IMR-90 (cell line): Measurements from ENCODE around the gene RALA. TPM values are rescaled to one million over a fixed set of nuclear protein-coding genes. Genes with fewer than 3 reads are reported as not detected.
A peak's percentile ranks its signal among the peaks of the same experiment; 100 is the strongest.

Experiments used
- ATAC-seq: fragments of 200-7000 bp; cut with Tn5 transposase; 2 replicates; pipeline ENCODE4 v1.9.1; 2020; ENCODE audit warnings: low read depth, mild to moderate bottlenecking, moderate library complexity
- BruUV-seq: library from RNA; stranded (reverse); fragments of 400-500 nt; replicated peaks from 2 replicates; lab custom pipeline; 2021; lab: Mats Ljungman, UMichigan
- CTCF ChIA-PET: fragments of 300-600 bp; formaldehyde crosslinking; extraction: SDS; loops from one replicate; lab custom pipeline; 2021; ENCODE audit warnings: antibody characterized with exemption; lab: Yijun Ruan, JAX
- POLR2A ChIA-PET: fragments of 300-600 bp; sonication (Branson Sonifier 250); formaldehyde crosslinking; loops from one replicate; lab custom pipeline; 2022; ENCODE audit warnings: antibody characterized with exemption; ENCODE audit not compliant: unreplicated experiment; lab: Charles Lee
- DNase-seq: peaks from one replicate; pipeline ENCODE4 v3.0.0; 2013
- H2AFZ ChIP-seq: replicated peaks from 2 replicates; pipeline ENCODE3; 2013; ENCODE audit warnings: low read length, mild to moderate bottlenecking; ENCODE audit not compliant: poor library complexity
- H2AK5ac ChIP-seq: 2 replicates; pipeline ENCODE4 v1.6.1; 2013; ENCODE audit warnings: low read depth, low read length, inconsistent platforms
- H2AK9ac ChIP-seq: replicated peaks from 2 replicates; pipeline ENCODE3; 2013; ENCODE audit warnings: mild to moderate bottlenecking, low read depth, low read length, moderate library complexity; ENCODE audit not compliant: poor library complexity
- H2BK120ac ChIP-seq: 2 replicates; pipeline ENCODE4 v1.6.1; 2013; ENCODE audit warnings: low read depth, low read length, inconsistent platforms
- H2BK15ac ChIP-seq: 3 replicates; pipeline ENCODE4 v1.6.1; 2013; ENCODE audit warnings: low read depth, low read length, inconsistent platforms
- H2BK20ac ChIP-seq: 2 replicates; pipeline ENCODE4 v1.6.1; 2013; ENCODE audit warnings: low read depth, mild to moderate bottlenecking, inconsistent platforms, low read length, moderate library complexity
- H2BK5ac ChIP-seq: 2 replicates; pipeline ENCODE4 v1.6.1; 2013; ENCODE audit warnings: mild to moderate bottlenecking, low read depth, low read length, inconsistent platforms; ENCODE audit not compliant: poor library complexity, severe bottlenecking
- H3K14ac ChIP-seq: replicated peaks from 2 replicates; pipeline ENCODE4 v1.6.1; 2013; ENCODE audit warnings: low read depth, low read length, inconsistent platforms
- H3K18ac ChIP-seq: 2 replicates; pipeline ENCODE4 v1.6.1; 2013; ENCODE audit warnings: low read depth, low read length, control low read depth
- H3K23ac ChIP-seq: 2 replicates; pipeline ENCODE4 v1.6.1; 2013; ENCODE audit warnings: low read depth, low read length, inconsistent platforms
- H3K27ac ChIP-seq: 2 replicates; pipeline ENCODE4 v1.5.1; 2013; ENCODE audit warnings: mild to moderate bottlenecking, control low read depth, low read length; ENCODE audit not compliant: insufficient read depth
- H3K27me3 ChIP-seq: 2 replicates; pipeline ENCODE4 v1.6.1; 2013; ENCODE audit warnings: low read length; ENCODE audit not compliant: control insufficient read depth, insufficient read depth
- H3K36me3 ChIP-seq: 2 replicates; pipeline ENCODE4 v1.6.1; 2013; ENCODE audit warnings: low read length, mixed read lengths; ENCODE audit not compliant: control insufficient read depth, insufficient read depth
- H3K4ac ChIP-seq: 2 replicates; pipeline ENCODE4 v1.6.1; 2013; ENCODE audit warnings: low read depth, low read length, inconsistent platforms
- H3K4me1 ChIP-seq: 2 replicates; pipeline ENCODE4 v1.6.1; 2013; ENCODE audit warnings: low read length, mixed read lengths; ENCODE audit not compliant: control insufficient read depth, insufficient read depth
- H3K4me2 ChIP-seq: 2 replicates; pipeline ENCODE4 v1.6.1; 2013; ENCODE audit warnings: low read depth, mild to moderate bottlenecking, control low read depth, low read length, moderate library complexity
- H3K4me3 ChIP-seq: 2 replicates; pipeline ENCODE4 v1.5.1; 2013; ENCODE audit warnings: low read depth, mild to moderate bottlenecking, control low read depth, low read length, moderate library complexity; ENCODE audit not compliant: insufficient read depth
- H3K56ac ChIP-seq: 2 replicates; pipeline ENCODE4 v1.6.1; 2013; ENCODE audit warnings: low read length, inconsistent platforms; ENCODE audit not compliant: insufficient read depth; ENCODE audit errors: extremely low read depth
- H3K79me1 ChIP-seq, 2 experiments: 2 replicates each; pipeline ENCODE4 v1.6.1; 2013; ENCODE audit warnings: low read length in 2 of 2, inconsistent platforms in 1 of 2, low read depth in 1 of 2
- H3K9ac ChIP-seq: 2 replicates; pipeline ENCODE4 v1.6.1; 2013; ENCODE audit warnings: low read depth, low read length, control low read depth
- H3K9me1 ChIP-seq: 2 replicates; pipeline ENCODE4 v1.6.1; 2013; ENCODE audit warnings: low read length, inconsistent platforms; ENCODE audit not compliant: insufficient read depth
- H3K9me3 ChIP-seq: 2 replicates; pipeline ENCODE4 v1.6.1; 2013; ENCODE audit warnings: low read length; ENCODE audit not compliant: control insufficient read depth, insufficient read depth
- H4K20me1 ChIP-seq: 2 replicates; pipeline ENCODE4 v1.6.1; 2013; ENCODE audit warnings: low read length, inconsistent platforms; ENCODE audit not compliant: insufficient read depth
- H4K5ac ChIP-seq: 2 replicates; pipeline ENCODE4 v1.6.1; 2013; ENCODE audit warnings: mild to moderate bottlenecking, low read depth, low read length, control low read depth
- H4K8ac ChIP-seq, 2 experiments: 2 replicates each; pipeline ENCODE4 v1.6.1; 2013; ENCODE audit warnings: low read depth in 2 of 2, low read length in 2 of 2, control low read depth in 1 of 2, inconsistent platforms in 1 of 2
- H4K91ac ChIP-seq: 2 replicates; pipeline ENCODE4 v1.6.1; 2013; ENCODE audit warnings: low read depth, low read length, inconsistent platforms; ENCODE audit not compliant: insufficient read depth
- CEBPB ChIP-seq: IDR thresholded peaks from 2 replicates; pipeline ENCODE4 v1.6.1; 2012; ENCODE audit warnings: low read depth, low read length, improper control_type of control experiment
- CHD1 ChIP-seq: IDR thresholded peaks from 2 replicates; pipeline ENCODE4 v1.6.1; 2012; ENCODE audit warnings: low read depth, low read length, improper control_type of control experiment
- NFE2L2 ChIP-seq: fragments of 150-350 bp; IDR thresholded peaks from 2 replicates; pipeline ENCODE4 v1.6.1; 2016; ENCODE audit warnings: low read depth, mild to moderate bottlenecking, low read length
- WGBS, 2 experiments: methylation state at CpG; one replicate each; pipeline versions ENCODE4 v1.1.5 to v1.1.7; 2013; ENCODE audit warnings: missing lambda C conversion rate in 2 of 2; ENCODE audit not compliant: insufficient read length in 1 of 2; ENCODE audit errors: extremely low coverage in 2 of 2; 5-methylcytosine and 5-hydroxymethylcytosine counted together
- dilution Hi-C: fragments of 300-500 bp; cut with HindIII; formaldehyde crosslinking; loops from one replicate; pipeline ENCODE4 v1.14.3; 2018; ENCODE audit warnings: low sequenced_read_pairs; ENCODE audit not compliant: unreplicated experiment
- in situ Hi-C: fragments of 300-500 bp; cut with MboI; formaldehyde crosslinking; loops from 3 replicates; pipeline ENCODE4 v1.14.3; 2019; ENCODE audit warnings: low sequenced_read_pairs, inconsistent platforms, mixed read lengths
- intact Hi-C: fragments of 100-400 bp; cut with micrococcal nuclease; formaldehyde crosslinking; loops from 2 replicates; pipeline ENCODE4 v1.10.0; 2022
- polyA plus RNA-seq, 3 experiments: library from polyadenylated mRNA; depleted of rRNA; stranded (reverse); fragments of >200 nt; gene quantifications; 2 replicates each; pipeline ENCODE4 v1.2.3, GENCODE V29; 2012; ENCODE audit warnings: low replicate concordance in 1 of 3
- total RNA-seq: library from RNA; depleted of rRNA; stranded (reverse); fragments of >200 nt; gene quantifications from 2 replicates; pipeline ENCODE4 v1.2.3, GENCODE V29; 2012
- TF ChIP-seq, protein P1 (sequence below): conservative IDR thresholded peaks from 2 replicates; pipeline ENCODE4 v1.5.1; 2012; ENCODE audit warnings: mild to moderate bottlenecking, low read depth, low read length, improper control_type of control experiment

Gene RALA
- total and polyA plus RNA-seq, 2 of the 4 experiments (the other 2 are of a cell fraction): 7.7 to 20.5 TPM

DNA sequence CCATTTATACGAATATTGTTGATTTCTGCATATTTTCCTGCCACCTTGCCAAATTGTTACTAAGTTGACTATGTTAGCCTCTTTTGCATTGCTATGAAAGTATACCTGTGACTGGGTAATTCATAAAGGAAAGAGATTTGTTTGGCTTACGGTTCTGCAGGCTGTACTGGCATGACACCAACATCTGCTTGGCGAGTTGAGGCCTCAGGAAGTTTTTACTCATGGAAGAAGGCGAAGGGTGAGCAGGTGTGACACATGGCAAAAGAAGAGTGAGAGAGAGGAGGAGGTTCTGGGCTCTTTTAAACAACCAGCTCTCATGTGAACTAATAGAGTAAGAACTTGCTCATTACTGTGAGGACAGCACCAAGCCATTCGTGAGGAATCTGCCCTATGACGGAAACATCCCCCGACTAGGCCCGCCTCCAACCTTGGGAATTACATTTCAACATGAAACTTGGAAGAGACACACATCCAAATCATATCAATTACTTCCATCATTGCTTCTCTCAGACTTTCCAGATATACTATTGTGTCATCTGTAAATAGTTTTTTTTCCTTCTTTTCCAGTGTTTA lies 8.4 kb downstream of the RALA start (continued):
- TF ChIP-seq, protein P1, sequence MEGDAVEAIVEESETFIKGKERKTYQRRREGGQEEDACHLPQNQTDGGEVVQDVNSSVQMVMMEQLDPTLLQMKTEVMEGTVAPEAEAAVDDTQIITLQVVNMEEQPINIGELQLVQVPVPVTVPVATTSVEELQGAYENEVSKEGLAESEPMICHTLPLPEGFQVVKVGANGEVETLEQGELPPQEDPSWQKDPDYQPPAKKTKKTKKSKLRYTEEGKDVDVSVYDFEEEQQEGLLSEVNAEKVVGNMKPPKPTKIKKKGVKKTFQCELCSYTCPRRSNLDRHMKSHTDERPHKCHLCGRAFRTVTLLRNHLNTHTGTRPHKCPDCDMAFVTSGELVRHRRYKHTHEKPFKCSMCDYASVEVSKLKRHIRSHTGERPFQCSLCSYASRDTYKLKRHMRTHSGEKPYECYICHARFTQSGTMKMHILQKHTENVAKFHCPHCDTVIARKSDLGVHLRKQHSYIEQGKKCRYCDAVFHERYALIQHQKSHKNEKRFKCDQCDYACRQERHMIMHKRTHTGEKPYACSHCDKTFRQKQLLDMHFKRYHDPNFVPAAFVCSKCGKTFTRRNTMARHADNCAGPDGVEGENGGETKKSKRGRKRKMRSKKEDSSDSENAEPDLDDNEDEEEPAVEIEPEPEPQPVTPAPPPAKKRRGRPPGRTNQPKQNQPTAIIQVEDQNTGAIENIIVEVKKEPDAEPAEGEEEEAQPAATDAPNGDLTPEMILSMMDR: no peak

DNA sequence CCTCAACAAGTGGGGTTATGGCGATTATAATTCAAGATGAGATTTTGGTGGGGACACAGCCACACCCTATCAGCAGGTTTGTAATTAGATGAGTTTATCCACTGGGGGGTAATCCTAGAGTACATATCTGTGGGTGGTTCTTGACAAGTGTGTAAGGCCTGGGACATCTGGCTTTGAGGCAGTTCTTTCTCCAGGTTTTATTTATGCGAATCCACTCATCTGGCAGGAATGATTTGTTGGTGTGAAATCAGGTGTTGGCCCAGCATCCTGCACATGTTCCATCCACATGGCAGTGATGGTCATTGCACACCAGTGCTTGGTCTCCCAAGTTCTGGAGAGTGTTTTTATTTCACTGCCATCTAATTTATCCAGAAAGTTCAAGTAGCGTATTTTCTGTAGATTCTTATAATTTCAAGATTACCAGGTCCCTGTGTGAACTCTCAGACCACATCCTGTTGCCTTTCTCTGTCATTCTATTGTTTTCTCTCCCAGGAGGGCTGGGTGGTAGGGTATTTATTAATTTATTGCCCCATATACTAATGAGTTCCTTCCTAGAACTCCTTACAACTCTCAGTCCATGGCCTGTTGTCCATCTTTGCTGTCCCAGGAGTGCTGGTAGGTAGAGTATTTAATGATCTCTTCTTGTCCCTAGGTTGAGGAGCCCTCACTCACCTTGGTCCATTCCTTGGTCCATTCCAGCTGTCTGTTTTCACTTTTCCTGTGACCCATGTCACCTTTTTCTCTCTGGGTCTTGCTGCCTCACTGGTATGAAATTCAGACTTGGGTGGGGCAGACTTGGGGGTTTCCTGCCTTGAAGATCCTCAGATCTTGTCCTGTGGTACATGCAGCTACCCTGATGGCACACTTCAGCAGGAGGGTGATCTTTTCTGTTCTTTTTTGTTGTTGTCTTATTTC lies 10.4 kb downstream of the RALA start:
- Histone ChIP-seq H3K18ac (no peak overlapping the region), H2BK120ac (no peak overlapping the region), H4K5ac (no peak overlapping the region), H3K4ac (no peak overlapping the region), H3K27me3 (no peaks in the 10 kb centered on the region), H2BK20ac (no peak overlapping the region), H3K14ac (peak overlapping the region; percentile 25), H3K23ac (peak overlapping the region; percentile 23; the same call in 1 of the 2 replicates), H2AK9ac (no peak overlapping the region), H2BK5ac (no peak overlapping the region), H3K9me3 (no peaks in the 10 kb centered on the region), H3K9ac (no peak overlapping the region), H4K20me1 (peaks cover 67% of the 10 kb centered on the region), H2BK15ac (no peak overlapping the region; the same call in 2 of the 3 replicates), H3K4me3 (no peak overlapping the region), H3K79me1 (peaks cover 22 to 70% of the 10 kb centered on the region in 2 experiments), H2AK5ac (no peak overlapping the region), H4K91ac (no peak overlapping the region), H3K9me1 (peaks cover 26% of the 10 kb centered on the region), H3K36me3 (peaks cover 6% of the 10 kb centered on the region), H3K4me2 (no peak overlapping the region), H3K56ac (no peak overlapping the region), H4K8ac (no peak overlapping the region), H3K4me1 (peaks cover 6% of the 10 kb centered on the region), H2AFZ (no peak overlapping the region), H3K27ac (no peak overlapping the region)
- POLR2A ChIA-PET: no interaction called here
- no peak for DNase-seq
- no peak for ATAC-seq
- dilution Hi-C loops (no loop called here), intact Hi-C loops (no loop called here), in situ Hi-C loops (no loop called here)
- WGBS, 2 experiments: no CpG with 5 or more reads among the region's 3 CpGs
- BruUV-seq: no TSS peak
- CTCF ChIA-PET: no interaction called here
- TF ChIP-seq CEBPB (no peak), NFE2L2 (no peak), CHD1 (no peak)
